Astrocyte of the spinal cord (primary cell): ENCODE results near the gene NHERF1.

Experiments
- DNase-seq: peaks from one replicate; pipeline ENCODE4 v3.0.0; 2011; ENCODE audit warnings: low read depth, low spot score
- H3K4me3 ChIP-seq: 2 replicates; pipeline ENCODE4 v1.5.1; 2011; ENCODE audit warnings: low read depth, mild to moderate bottlenecking, low read length, moderate library complexity
- in situ Hi-C: cut with HindIII; loops from 2 replicates; pipeline ENCODE4 v1.10.0; 2017; ENCODE audit warnings: low sequenced_read_pairs
- TF ChIP-seq, protein P1 (sequence below): IDR thresholded peaks from 2 replicates; pipeline ENCODE4 v1.5.1; 2012; ENCODE audit warnings: low read depth, mild to moderate bottlenecking, low read length, inconsistent platforms

The NHERF1 gene

DNA sequence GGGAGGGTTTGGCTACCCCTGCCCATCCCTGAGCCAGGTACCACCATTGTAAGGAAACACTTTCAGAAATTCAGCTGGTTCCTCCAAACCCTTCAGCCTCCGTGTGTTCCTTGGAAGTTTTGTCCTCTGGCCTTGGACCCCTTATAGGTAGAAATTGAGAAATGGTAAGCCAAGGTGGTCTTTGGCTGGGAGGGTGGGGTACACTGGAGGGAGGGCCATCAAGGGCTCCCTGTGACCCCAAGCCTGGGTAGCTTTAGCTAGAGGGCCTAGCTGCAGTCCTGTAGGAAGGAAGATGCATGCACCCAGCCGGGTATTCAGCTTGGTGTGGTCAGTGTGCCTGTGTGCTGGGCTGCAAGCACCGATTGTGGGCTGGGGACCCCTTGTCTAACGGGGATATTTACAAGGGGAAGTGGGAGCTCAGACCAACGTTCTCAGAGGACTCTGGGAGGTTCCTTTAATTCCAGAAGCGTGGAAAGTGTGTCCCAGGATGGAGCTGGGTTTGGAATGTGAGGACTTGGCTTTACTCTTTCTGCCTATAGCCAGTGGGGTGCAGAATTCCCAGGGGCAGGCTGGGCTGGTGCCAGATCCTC is 20.9 kb downstream of the NHERF1 start:
- no peak overlapping the region for H3K4me3 ChIP-seq
- DNase-seq: no peak
- TF ChIP-seq, protein P1, sequence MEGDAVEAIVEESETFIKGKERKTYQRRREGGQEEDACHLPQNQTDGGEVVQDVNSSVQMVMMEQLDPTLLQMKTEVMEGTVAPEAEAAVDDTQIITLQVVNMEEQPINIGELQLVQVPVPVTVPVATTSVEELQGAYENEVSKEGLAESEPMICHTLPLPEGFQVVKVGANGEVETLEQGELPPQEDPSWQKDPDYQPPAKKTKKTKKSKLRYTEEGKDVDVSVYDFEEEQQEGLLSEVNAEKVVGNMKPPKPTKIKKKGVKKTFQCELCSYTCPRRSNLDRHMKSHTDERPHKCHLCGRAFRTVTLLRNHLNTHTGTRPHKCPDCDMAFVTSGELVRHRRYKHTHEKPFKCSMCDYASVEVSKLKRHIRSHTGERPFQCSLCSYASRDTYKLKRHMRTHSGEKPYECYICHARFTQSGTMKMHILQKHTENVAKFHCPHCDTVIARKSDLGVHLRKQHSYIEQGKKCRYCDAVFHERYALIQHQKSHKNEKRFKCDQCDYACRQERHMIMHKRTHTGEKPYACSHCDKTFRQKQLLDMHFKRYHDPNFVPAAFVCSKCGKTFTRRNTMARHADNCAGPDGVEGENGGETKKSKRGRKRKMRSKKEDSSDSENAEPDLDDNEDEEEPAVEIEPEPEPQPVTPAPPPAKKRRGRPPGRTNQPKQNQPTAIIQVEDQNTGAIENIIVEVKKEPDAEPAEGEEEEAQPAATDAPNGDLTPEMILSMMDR: no peak
- in situ Hi-C loops: no loop called here

DNA sequence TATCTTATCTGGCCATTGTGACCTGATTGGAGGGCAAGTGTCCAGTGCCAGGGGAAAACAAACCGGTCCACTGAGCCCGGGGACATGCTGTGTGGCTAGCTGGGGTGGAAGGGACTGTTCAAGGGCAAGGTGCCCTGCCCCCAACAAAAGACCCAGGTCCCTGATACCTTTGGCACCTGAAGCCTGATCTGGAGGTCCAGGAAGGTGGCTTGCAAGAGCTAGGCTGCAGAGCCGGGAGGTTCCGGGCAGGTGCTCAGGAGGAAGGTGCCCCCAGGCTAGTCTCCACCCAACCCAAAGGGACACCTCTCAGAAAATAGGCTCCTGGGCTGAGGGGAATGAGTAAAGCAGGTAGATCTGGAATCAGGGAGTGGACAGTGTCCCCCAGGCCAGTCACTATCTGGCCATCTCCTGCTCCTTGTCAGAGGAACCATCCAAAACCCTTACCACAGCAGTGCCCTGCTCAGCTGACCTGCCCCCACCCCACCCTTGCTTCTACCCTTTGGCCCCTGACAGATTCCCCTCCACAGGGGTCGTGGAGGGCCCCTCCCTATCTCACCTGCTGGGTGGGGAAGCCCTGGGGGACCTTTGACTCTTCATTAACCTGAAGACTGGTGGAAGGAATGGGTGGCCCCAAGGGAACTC is 21.5 kb downstream of the NHERF1 start:
- TF ChIP-seq, protein P1: no peak
- no peak for DNase-seq
- no peak overlapping the region for H3K4me3 ChIP-seq
- in situ Hi-C loops: no loop called here

DNA sequence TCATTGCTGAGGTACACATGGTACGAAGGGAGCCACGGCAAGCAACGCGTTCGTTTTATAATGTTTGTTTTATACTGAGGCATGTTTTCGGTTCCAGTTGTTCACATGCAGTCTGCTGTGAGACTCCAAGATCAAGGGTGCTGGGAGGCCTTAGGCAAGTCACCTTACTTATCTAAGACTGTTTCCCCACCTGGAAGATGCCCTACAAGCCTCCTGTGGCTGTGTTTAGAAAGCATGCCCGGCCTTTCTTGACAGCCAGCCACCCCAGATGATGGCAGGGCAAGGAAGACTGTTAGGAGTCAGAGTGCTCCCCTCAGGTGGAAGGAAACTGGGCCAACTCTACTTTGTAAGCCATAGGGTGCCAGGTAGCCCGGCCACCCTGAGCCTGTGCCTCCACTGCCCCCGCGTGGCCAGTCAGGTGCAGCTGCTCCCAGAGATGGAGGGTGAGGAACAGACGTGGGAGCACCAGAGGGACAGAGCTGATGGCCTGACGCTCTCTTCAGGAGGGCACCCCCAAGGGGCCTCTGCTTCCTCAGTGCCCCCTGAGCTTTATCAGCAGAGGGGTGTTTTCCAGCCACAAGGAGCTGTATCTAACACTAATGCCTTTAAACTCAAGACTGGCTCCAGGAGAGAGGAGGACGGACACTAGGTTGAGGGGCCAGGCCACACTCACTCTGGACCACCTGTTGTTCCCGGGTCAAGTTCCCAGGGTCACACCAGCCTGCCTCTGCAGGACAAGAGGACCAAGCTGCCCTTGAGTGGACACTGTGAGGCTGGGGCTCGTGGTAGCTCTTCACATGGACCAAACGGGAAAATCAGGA is 22.3 kb downstream of the NHERF1 start:
- in situ Hi-C loops: no loop called here

DNA sequence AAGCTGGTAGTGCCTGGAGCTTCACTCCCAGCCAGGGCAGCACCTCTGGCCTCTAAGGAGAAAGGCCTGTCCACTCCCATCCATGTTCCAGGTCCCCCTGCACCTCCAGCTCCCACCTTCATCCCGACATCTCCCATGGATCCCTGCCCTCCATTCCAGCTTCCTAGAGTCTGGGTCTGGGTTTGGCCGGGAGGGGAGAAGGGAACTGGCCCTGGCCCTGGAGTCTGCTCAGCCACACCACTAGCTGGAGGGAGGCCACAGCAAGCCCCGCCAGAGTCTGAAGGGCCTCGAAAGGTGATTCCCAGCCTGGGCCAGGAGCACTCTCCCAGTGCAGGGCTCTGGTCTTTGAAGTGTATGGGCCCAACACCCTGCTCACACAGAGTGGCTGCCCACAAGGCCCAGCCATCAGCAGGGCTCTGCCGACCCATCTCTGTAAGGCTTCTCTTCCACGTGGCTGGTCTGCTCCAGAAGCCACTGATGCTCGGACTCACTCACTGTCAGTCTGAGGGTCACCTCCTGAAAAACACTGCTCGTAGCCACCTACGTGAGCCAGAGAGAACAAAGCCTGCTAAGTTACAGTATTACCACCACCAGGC is 23.0 kb downstream of the NHERF1 start:
- in situ Hi-C loops: no loop called here
- no peak for DNase-seq
- no peak overlapping the region for H3K4me3 ChIP-seq
- TF ChIP-seq, protein P1: no peak

More for the DNA sequence above, 22.3 kb downstream of the NHERF1 start:
- peak; percentile 51 for DNase-seq
- H3K4me3 ChIP-seq: no peak overlapping the region
- TF ChIP-seq, protein P1: peak; percentile 87

DNA sequence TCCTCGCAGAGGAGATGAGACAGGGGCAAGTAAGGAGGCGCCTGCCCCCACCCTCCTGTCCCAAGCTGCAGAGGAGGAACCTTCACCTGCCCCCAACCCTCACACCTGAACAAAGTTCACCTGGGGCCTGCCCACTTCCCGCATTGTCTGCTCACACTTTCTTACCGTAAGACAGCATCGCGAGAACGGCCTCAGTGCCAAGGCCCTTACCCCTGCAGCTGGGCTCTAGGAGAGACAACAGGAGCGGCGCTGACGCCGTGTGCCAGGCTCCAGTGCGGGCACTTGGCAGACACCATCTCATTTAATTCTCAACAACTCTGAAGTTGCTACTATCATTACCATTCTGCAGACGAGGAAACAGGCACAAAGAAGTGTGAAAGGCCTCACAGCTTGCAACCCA is 23.6 kb downstream of the NHERF1 start:
- TF ChIP-seq, protein P1: no peak
- DNase-seq: no peak
- in situ Hi-C loops: no loop called here
- H3K4me3 ChIP-seq: no peak overlapping the region

DNA sequence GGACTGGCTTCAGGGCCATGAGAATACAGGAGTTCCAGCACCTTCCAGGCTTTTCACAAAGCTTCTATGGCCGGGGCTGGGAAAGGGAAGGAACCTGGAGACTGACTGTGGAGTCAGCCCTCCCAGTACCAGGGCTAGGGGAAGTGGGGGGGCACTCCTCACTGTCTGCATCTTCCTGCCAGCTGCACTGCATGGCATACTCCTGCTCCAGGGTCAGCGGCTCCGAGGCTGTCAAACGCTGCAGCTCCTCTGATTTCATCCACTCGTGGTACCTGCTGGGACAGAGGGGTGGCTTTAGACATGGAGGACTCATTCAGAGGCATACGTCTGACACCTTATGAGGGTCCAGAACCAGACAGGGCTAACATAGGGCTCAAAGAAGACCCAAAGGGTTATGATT is 25.0 kb downstream of the NHERF1 start:
- H3K4me3 ChIP-seq: no peak overlapping the region
- in situ Hi-C loops: no loop called here
- TF ChIP-seq, protein P1: no peak

More for the DNA sequence above, 25.0 kb downstream of the NHERF1 start:
- DNase-seq: no peak
